ENCODE data around the gene FAM110C.

Gene FAM110C, protein sequence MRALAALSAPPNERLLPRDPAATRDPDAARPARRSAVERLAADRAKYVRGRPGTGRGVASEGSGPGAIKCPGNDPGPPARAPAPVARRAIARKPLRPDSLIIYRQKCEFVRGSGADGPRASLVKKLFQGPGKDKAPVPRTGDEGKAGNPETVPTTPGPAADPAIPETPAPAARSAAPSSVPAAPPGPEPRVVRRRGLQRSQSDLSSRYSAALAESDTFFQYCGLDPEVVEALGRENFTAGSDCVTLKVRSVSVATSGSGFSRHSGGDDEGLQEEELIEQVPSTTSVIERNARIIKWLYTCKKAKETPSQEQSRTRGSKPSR

DNA sequence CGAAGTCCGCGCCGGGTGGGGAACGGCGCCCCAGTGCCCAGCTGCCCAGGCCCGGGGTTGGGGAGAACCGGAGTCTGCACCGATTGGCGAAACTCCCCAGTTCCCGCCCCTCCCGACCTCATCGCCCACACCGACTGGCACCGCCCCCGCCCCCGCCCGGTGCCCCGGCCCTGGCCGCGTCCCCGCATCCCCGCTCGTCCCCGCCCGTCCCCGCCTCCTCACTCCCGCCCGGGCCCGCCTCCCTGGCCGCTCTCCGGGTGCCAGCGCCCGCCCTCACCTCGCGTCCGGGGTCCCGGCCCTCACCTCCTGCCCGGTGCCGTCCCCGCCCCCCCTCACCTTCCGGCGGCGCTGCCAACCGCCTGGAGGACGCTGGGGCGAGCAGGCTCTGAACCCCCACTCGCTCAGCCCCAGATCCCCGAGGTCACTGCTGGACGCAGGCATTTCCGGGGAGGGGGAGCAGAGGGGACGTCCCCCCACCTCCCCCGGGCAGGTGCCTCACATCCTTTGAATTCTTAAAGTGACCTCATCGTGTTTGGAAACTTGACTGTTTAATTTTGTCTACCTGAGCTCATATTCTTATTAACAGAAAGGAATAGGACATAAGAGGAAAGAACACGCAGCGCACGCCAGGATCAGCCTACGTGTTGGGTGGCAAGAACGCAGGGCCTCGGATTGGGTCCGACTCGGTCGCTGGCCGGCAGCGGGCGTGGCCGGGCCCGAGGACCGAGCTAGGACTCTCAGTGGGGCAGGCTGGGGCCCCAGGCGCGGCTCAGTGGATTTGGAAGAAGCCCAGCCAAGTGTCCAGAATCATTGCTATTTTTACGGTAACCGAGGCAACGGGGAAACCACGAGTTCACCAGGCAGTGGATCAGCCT lies at the start of gene FAM110C:
FAM110C (minus strand) TSS at position 35 of the 875 bp plus-strand sequence. CDS start 120 bp downstream, outside the sequence.
- DNase-seq (ENCODE audit: low read depth): no peak
- H3K4me3 ChIP-seq (ENCODE audit: low read length): no peak within 1 kb of the TSS
- TF ChIP-seq, protein P1, sequence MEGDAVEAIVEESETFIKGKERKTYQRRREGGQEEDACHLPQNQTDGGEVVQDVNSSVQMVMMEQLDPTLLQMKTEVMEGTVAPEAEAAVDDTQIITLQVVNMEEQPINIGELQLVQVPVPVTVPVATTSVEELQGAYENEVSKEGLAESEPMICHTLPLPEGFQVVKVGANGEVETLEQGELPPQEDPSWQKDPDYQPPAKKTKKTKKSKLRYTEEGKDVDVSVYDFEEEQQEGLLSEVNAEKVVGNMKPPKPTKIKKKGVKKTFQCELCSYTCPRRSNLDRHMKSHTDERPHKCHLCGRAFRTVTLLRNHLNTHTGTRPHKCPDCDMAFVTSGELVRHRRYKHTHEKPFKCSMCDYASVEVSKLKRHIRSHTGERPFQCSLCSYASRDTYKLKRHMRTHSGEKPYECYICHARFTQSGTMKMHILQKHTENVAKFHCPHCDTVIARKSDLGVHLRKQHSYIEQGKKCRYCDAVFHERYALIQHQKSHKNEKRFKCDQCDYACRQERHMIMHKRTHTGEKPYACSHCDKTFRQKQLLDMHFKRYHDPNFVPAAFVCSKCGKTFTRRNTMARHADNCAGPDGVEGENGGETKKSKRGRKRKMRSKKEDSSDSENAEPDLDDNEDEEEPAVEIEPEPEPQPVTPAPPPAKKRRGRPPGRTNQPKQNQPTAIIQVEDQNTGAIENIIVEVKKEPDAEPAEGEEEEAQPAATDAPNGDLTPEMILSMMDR (conservative IDR thresholded peaks at IDR 0.05; ENCODE audit: low read length): no peak

DNA sequence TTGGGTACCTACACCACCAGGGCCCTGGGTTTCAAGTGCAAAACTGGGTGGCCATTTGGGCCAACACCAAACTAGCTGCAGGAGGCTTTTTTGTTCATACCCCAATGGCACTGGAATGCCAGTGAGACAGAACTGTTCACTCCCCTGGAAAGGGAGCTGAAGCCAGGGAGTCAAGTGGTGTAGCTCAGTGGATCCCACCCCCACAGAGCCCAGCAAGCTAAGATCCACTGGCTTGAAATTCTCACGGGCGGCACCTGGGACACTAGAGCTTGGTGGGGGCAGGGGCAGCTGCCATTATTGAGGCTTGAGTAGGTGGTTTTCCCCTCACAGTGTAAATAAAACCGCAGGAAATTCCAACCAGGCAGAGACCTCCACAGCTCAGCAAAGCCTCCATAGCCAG lies 46.0 kb upstream of the FAM110C start:
- no peak overlapping the region for H3K4me3 ChIP-seq (ENCODE audit: low read length)
- DNase-seq (ENCODE audit: low read depth): no peak
- TF ChIP-seq, protein P1 (conservative IDR thresholded peaks at IDR 0.05; ENCODE audit: low read length): no peak

DNA sequence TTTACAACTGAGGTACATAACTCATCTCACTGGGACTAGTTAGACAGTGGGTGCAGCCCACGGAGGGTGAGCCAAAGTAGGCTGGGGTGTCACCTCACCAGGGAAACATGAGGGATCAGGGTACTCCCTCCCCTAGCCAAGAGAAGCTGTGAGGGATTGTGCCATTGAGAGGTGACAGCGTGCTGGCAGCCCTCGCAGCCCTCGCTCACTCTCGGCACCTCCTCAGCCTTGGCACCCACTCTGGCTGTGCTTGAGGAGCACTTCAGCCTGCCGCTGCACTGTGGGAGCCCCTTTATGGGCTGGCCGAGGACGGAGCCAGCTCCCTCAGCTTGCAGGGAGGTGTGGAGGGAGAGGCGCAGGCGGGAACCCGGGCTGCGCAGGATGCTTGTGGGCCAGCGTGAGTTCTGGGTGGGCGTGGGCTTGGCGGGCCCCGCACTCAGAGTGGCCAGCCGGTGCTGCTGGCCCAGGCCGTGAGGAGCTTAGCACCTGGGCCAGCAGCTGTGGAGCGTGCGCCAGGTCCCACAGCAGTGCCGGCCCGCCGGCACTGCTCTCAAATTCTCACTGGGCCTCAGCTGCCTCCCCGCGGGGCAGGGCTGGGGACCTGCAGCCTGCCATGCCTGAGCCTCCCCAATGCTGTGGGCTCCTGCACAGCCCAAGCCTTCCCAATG lies 44.5 kb upstream of the FAM110C start:
- DNase-seq (ENCODE audit: low read depth): no peak
- TF ChIP-seq, protein P1 (conservative IDR thresholded peaks at IDR 0.05; ENCODE audit: low read length): no peak
- no peak overlapping the region for H3K4me3 ChIP-seq (ENCODE audit: low read length)

DNA sequence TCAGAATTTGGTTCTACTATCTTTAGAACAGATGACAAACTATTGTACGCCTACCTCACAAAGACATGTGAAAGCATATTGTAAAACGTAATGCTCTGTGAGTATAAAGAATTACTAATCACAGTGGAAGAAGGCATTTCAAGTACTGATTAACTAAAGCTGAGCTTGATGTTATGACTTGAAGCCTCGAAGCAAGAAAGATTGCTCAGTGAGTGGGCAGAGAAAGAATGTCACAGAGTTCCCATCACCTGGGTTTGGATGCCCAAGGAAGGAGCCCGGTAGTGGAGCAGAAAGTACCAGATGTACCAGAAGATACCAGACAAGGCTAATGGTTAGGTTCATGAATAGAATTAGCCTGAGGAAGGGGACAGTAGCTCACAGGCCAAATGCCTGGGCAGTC lies 39.5 kb upstream of the FAM110C start:
- TF ChIP-seq, protein P1 (conservative IDR thresholded peaks at IDR 0.05; ENCODE audit: low read length): no peak
- H3K4me3 ChIP-seq (ENCODE audit: low read length): no peak overlapping the region
- no peak for DNase-seq (ENCODE audit: low read depth)

DNA sequence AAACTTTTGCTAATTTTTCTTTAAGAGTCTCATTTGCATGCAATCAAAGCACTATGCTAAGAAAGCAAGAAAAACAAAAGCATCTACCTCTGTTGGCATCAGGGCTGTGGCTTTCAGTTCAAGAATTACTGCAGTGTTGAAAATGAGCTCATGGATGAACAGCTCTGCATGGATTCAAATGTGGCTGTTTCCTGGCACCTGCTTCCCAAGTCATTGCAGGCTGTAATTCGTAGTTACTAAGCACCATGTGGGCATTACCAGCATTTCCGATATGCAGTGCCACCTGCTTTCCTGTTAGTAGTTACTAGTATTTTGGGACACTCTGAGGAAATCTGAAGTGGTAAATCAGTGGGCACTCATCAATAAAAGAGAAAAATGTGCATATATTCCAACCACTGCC lies 37.8 kb upstream of the FAM110C start:
- TF ChIP-seq, protein P1 (conservative IDR thresholded peaks at IDR 0.05; ENCODE audit: low read length): no peak
- no peak for DNase-seq (ENCODE audit: low read depth)
- H3K4me3 ChIP-seq (ENCODE audit: low read length): no peak overlapping the region

DNA sequence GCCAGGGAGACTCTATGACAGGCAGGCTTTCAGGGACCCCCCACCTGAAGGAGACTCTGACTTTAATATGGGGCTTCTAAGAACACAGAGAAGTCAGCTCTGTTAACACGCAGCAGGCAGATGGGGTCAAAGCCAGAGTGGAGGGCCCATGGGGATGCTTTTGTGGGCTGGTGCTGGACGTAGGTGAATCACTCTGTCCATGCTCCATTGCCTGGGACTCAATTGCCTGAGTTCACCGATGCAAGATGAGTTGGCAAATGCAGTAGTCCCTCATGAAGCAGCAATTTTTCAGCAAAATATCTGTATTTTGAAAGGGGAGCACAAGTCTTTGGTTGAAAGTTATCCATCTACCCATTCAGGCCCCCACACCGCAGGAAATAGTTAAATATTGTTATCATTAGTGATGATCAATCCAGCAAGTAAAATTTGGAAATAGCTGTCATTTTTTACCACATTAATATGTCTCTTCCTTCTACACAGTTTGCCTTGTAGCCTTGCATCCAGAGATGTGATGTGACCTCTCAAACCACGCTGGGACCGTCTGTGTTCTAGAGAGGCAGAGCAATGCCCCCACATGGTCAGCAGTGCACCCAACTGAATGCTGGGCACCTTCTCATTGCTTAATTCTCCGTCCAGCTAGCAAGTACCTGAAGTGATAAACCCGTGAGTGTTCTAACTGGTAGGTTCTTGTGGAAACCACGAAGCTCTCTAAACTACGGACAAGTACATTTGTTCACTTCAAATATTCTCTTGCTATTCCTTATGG lies 34.8 kb upstream of the FAM110C start:
- TF ChIP-seq, protein P1 (conservative IDR thresholded peaks at IDR 0.05; ENCODE audit: low read length): no peak
- no peak overlapping the region for H3K4me3 ChIP-seq (ENCODE audit: low read length)
- no peak for DNase-seq (ENCODE audit: low read depth)
